Right cardiac atrium (tissue), 5 donors: ENCODE measurements around the gene PCDHAC2. TPM values are rescaled to one million over a fixed set of nuclear protein-coding genes. Genes with fewer than 3 reads are reported as not detected.

ENCODE experiments used
- ATAC-seq, 2 donors: fragments of 200-7000 bp; cut with Tn5 transposase; one replicate each; pipeline versions ENCODE4 v1.8.0 to v1.9.1; 2020; ENCODE audit warnings: moderate library complexity in 2 of 2, mild to moderate bottlenecking in 1 of 2
- DNase-seq, 3 donors: peaks; one replicate each; pipeline ENCODE4 v3.0.0-alpha.2; 2020
- H3K27ac ChIP-seq: one replicate; pipeline ENCODE4 v1.5.1; 2013; ENCODE audit warnings: mild to moderate bottlenecking, low read length, control low read depth, moderate library complexity
- H3K27me3 ChIP-seq: one replicate; pipeline ENCODE4 v1.6.1; 2013; ENCODE audit not compliant: control insufficient read depth, insufficient read depth
- H3K4me1 ChIP-seq: one replicate; pipeline ENCODE4 v1.6.1; 2013; ENCODE audit warnings: low read length; ENCODE audit not compliant: control insufficient read depth, insufficient read depth
- H3K4me3 ChIP-seq: one replicate; pipeline ENCODE4 v1.5.1; 2013; ENCODE audit warnings: low read length, control low read depth
- H3K9me3 ChIP-seq: one replicate; pipeline ENCODE4 v1.6.1; 2013; ENCODE audit warnings: low read length; ENCODE audit not compliant: control insufficient read depth
- WGBS: extraction: QIAGEN DNeasy Blood & Tissue Kit; methylation state at CpG from one replicate; pipeline ENCODE4 v1.1.7; 2013; 5-methylcytosine and 5-hydroxymethylcytosine counted together
- intact Hi-C, 4 donors: fragments of 100-400 bp; cut with DNase I; formaldehyde crosslinking; loops; one replicate each; pipeline versions ENCODE4 v1.11.0 to v1.14.0; 2022 to 2023
- long read RNA-seq, 4 donors: library from polyadenylated mRNA; unstranded; transcript quantifications; one replicate each; pipeline ENCODE4 v2.0.0, GENCODE V29; 2020 to 2021
- polyA plus RNA-seq: library from polyadenylated mRNA; stranded (reverse); fragments of 200-250 nt; gene quantifications from one replicate; pipeline ENCODE4 v1.2.3, GENCODE V29; 2013
- total RNA-seq, 4 donors: library from RNA; stranded (reverse); fragmentation: NEBNext Ultra II Directional; extraction: Animal tissue kit (Norgen Biotek cat#: 25700); gene quantifications; one replicate each; pipeline ENCODE4 v1.2.1, GENCODE V29; 2021
- donor health status: healthy with polysubstance abuse.
- donor health status: DM: no; HTN: yes; CAD: no.
- donor health status: DM: no; HTN: no; CAD: no.
- donor health status: DM: no; HTN: yes; CAD: no; lungs with severe emphysema.
- donor health status: DM: yes; HTN: yes; CAD: no.

The PCDHAC2 gene
- total RNA-seq (1 to 10 TPM in 1 of 4 donors, under 1 TPM in 3; 0.44 to 1.1 (median 0.54) TPM), polyA plus RNA-seq (0.02 TPM)
- long read RNA-seq, donor 1, full-length matches to known transcripts, result 1 of 1 reads
- long read RNA-seq, donor 1, partial matches to known transcripts, result 0 of 1 reads
- long read RNA-seq, donor 1, other reads (novel, unspliced or antisense), result 0 of 1 reads
- long read RNA-seq, donor 2, result 0 reads
- long read RNA-seq, donor 3, full-length matches to known transcripts, result 2 of 5 reads
- long read RNA-seq, donor 3, partial matches to known transcripts, result 0 of 5 reads
- long read RNA-seq, donor 3, other reads (novel, unspliced or antisense), result 3 of 5 reads
- long read RNA-seq, donor 4, full-length matches to known transcripts, result 1 of 1 reads
- long read RNA-seq, donor 4, partial matches to known transcripts, result 0 of 1 reads
- long read RNA-seq, donor 4, other reads (novel, unspliced or antisense), result 0 of 1 reads

- H3K9me3 ChIP-seq, result no peaks in the 10 kb centered on the region
- H3K4me1 ChIP-seq, result no peaks in the 10 kb centered on the region
- intact Hi-C loops, result no loop called here
- ATAC-seq, result peak; percentile 81 to 89
- DNase-seq, result peak; percentile 29 to 61 (median 53)
- H3K4me3 ChIP-seq, result peak within 1 kb of the TSS; percentile 45
- 2% methylated on average over 80 of the region's 80 CpGs for WGBS
- H3K27me3 ChIP-seq, result no peaks in the 10 kb centered on the region
- H3K27ac ChIP-seq, result no peak within 1 kb of the TSS
These were observed at the start of gene PCDHAC2 for GRCh38 chr5:140966293-140967225. TSS of gene PCDHAC2 (plus strand) at chr5:140966476. CDS start at chr5:140966767, 291 bp downstream.

- intact Hi-C loops, result no loop called here
- DNase-seq (no peak), ATAC-seq (no peak)
- Histone ChIP-seq H3K4me1 (peaks cover 5% of the 10 kb centered on the region), H3K27me3 (no peaks in the 10 kb centered on the region), H3K4me3 (no peak overlapping the region), H3K27ac (no peak overlapping the region), H3K9me3 (no peaks in the 10 kb centered on the region)
- 55% methylated on average over 4 of the region's 4 CpGs for WGBS
These were observed 42.7 kb upstream of the PCDHAC2 start for GRCh38 chr5:140923601-140924000.

GRCh38 chr5:140925806-140926442 lies 40.4 kb upstream of the PCDHAC2 start, which contains the start of gene PCDHAC1:
TSS of gene PCDHAC1 (plus strand) at chr5:140926299. CDS start at chr5:140926893, 594 bp downstream.
- Histone ChIP-seq H3K4me1 (peaks cover 5% of the 10 kb centered on the region), H3K9me3 (no peaks in the 10 kb centered on the region), H3K27me3 (no peaks in the 10 kb centered on the region), H3K27ac (no peak within 1 kb of the TSS), H3K4me3 (peak within 1 kb of the TSS; percentile 51)
- WGBS, result 3% methylated on average over 41 of the region's 41 CpGs
- DNase-seq (peak in 1 of 3 donors; percentile 58), ATAC-seq (peak; percentile 75 to 91)
- intact Hi-C loops, result no loop called here

GRCh38 chr5:140926443-140927227 lies 39.6 kb upstream of the PCDHAC2 start:
- intact Hi-C loops, result no loop called here
- Histone ChIP-seq H3K4me1 (peaks cover 5% of the 10 kb centered on the region), H3K9me3 (no peaks in the 10 kb centered on the region), H3K27me3 (no peaks in the 10 kb centered on the region), H3K27ac (no peak overlapping the region), H3K4me3 (peak overlapping the region; percentile 51)
- WGBS, result 2% methylated on average over 74 of the region's 74 CpGs
- ATAC-seq, result peak; percentile 93 to 97
- peak; percentile 83 to 91 (median 87) for DNase-seq

- Histone ChIP-seq H3K4me1 (peaks cover 5% of the 10 kb centered on the region), H3K9me3 (no peaks in the 10 kb centered on the region), H3K27ac (no peak overlapping the region), H3K27me3 (no peaks in the 10 kb centered on the region), H3K4me3 (peak overlapping the region; percentile 51)
- peak; percentile 16 to 26 for ATAC-seq
- intact Hi-C loops, result no loop called here
- 7% methylated on average over 26 of the region's 26 CpGs for WGBS
- peak in 2 of 3 donors; percentile 42 to 46 for DNase-seq
These were observed 39.1 kb upstream of the PCDHAC2 start for GRCh38 chr5:140927228-140927573.

GRCh38 chr5:140934964-140935606 lies 31.2 kb upstream of the PCDHAC2 start:
- H3K27ac ChIP-seq, result no peak overlapping the region

GRCh38 chr5:140946578-140946977 lies 19.7 kb upstream of the PCDHAC2 start:
- H3K27ac ChIP-seq, result no peak overlapping the region
- WGBS, result 53% methylated on average over 2 of the region's 2 CpGs
- H3K9me3 ChIP-seq, result no peaks in the 10 kb centered on the region
- H3K4me3 ChIP-seq, result no peak overlapping the region
- H3K27me3 ChIP-seq, result no peaks in the 10 kb centered on the region
- no peak for ATAC-seq
- no peaks in the 10 kb centered on the region for H3K4me1 ChIP-seq
- intact Hi-C loops, result no loop called here
- DNase-seq, result no peak

More at GRCh38 chr5:140934964-140935606, 31.2 kb upstream of the PCDHAC2 start:
- Histone ChIP-seq H3K27me3 (no peaks in the 10 kb centered on the region), H3K4me3 (no peak overlapping the region), H3K4me1 (no peaks in the 10 kb centered on the region), H3K9me3 (no peaks in the 10 kb centered on the region)
- WGBS, result 71% methylated on average over 4 of the region's 4 CpGs
- intact Hi-C loops, result no loop called here
- DNase-seq, result no peak
- no peak for ATAC-seq

GRCh38 chr5:140951636-140952035 lies 14.6 kb upstream of the PCDHAC2 start:
- Histone ChIP-seq H3K4me1 (no peaks in the 10 kb centered on the region), H3K4me3 (no peak overlapping the region), H3K27ac (no peak overlapping the region), H3K27me3 (no peaks in the 10 kb centered on the region), H3K9me3 (no peaks in the 10 kb centered on the region)
- ATAC-seq (no peak), DNase-seq (no peak)
- intact Hi-C loops, result no loop called here
- WGBS, result 74% methylated on average over 6 of the region's 6 CpGs

- Histone ChIP-seq H3K4me3 (no peak overlapping the region), H3K9me3 (no peaks in the 10 kb centered on the region), H3K27me3 (no peaks in the 10 kb centered on the region), H3K27ac (no peak overlapping the region), H3K4me1 (no peaks in the 10 kb centered on the region)
- no peak for ATAC-seq
- 41% methylated on average over 2 of the region's 2 CpGs for WGBS
- no peak for DNase-seq
- intact Hi-C loops, result no loop called here
These were observed 13.0 kb upstream of the PCDHAC2 start for GRCh38 chr5:140953234-140953633.

- H3K27ac ChIP-seq, result no peak overlapping the region
- WGBS, result 88% methylated on average over 1 of the region's 1 CpG
- H3K27me3 ChIP-seq, result no peaks in the 10 kb centered on the region
- DNase-seq (no peak), ATAC-seq (no peak)
- intact Hi-C loops, result no loop called here
- H3K4me3 ChIP-seq, result no peak overlapping the region
- H3K9me3 ChIP-seq, result no peaks in the 10 kb centered on the region
- no peaks in the 10 kb centered on the region for H3K4me1 ChIP-seq
These were observed 4.1 kb upstream of the PCDHAC2 start for GRCh38 chr5:140962190-140962589.
